Common myeloid progenitor, CD34-positive (primary cell): ENCODE measurements around the gene CCDC78.

Experiments
- CTCF ChIA-PET: fragments of 350-600 bp; sonication (Branson Sonifier 250); formaldehyde crosslinking; loops from one replicate; lab custom pipeline; 2021; ENCODE audit warnings: antibody characterized with exemption; lab: Charles Lee
- POLR2A ChIA-PET: fragments of 350-600 bp; sonication (Branson Sonifier 250); formaldehyde crosslinking; loops from one replicate; lab custom pipeline; 2021; ENCODE audit warnings: antibody characterized with exemption; lab: Charles Lee
- DNase-seq, 3 donors: peaks; one replicate each; pipeline versions ENCODE4 v3.0.0 to v3.0.0-alpha.2; 2013
- H3K27ac ChIP-seq, 2 experiments: 1 replicate in 1 of 2; 2 replicates in 1 of 2; pipeline ENCODE4 v1.7.0; 2013; ENCODE audit warnings: inconsistent platforms in 2 of 2, low read length in 2 of 2, mild to moderate bottlenecking in 2 of 2, low read depth in 1 of 2, moderate library complexity in 1 of 2; ENCODE audit not compliant: severe bottlenecking in 2 of 2, insufficient read depth in 1 of 2, poor library complexity in 1 of 2
- H3K27me3 ChIP-seq, 5 experiments: replicated peaks in 2 of 5; 1 replicate in 3 of 5; 2 replicates in 2 of 5; pipeline versions ENCODE4 v1.6.1 to v1.7.0; 2013; ENCODE audit warnings: low read length in 4 of 5, mild to moderate bottlenecking in 2 of 5, moderate library complexity in 2 of 5, inconsistent platforms in 1 of 5; ENCODE audit not compliant: insufficient read depth in 5 of 5, control insufficient read depth in 4 of 5
- H3K36me3 ChIP-seq, 4 experiments: 1 replicate in 2 of 4; 2 replicates in 2 of 4; pipeline versions ENCODE4 v1.6.1 to v1.7.0; 2013; ENCODE audit warnings: low read length in 3 of 4, control low read depth in 1 of 4, mild to moderate bottlenecking in 1 of 4; ENCODE audit not compliant: control insufficient read depth in 4 of 4, insufficient read depth in 4 of 4
- H3K4me1 ChIP-seq, 4 experiments: 1 replicate in 3 of 4; 2 replicates in 1 of 4; pipeline versions ENCODE4 v1.6.1 to v1.7.1; 2013; ENCODE audit warnings: low read length in 3 of 4, mild to moderate bottlenecking in 3 of 4, control low read depth in 1 of 4, inconsistent platforms in 1 of 4, moderate library complexity in 1 of 4; ENCODE audit not compliant: control insufficient read depth in 4 of 4, insufficient read depth in 4 of 4; ENCODE audit errors: control extremely low read depth in 1 of 4
- H3K4me3 ChIP-seq, 7 experiments: 1 replicate in 4 of 7; 2 replicates in 3 of 7; pipeline versions ENCODE4 v1.5.1 to v1.7.0; 2013; ENCODE audit warnings: mild to moderate bottlenecking in 7 of 7, low read length in 6 of 7, moderate library complexity in 6 of 7, inconsistent platforms in 2 of 7, low read depth in 2 of 7, control low read depth in 1 of 7; ENCODE audit not compliant: insufficient read depth in 4 of 7, control insufficient read depth in 1 of 7; ENCODE audit errors: extremely low read depth in 1 of 7
- H3K9me3 ChIP-seq, 5 experiments: 1 replicate in 4 of 5; 2 replicates in 1 of 5; pipeline versions ENCODE4 v1.6.1 to v1.7.1; 2013; ENCODE audit warnings: low read length in 4 of 5, mild to moderate bottlenecking in 2 of 5, inconsistent platforms in 1 of 5, low read depth in 1 of 5, moderate library complexity in 1 of 5; ENCODE audit not compliant: control insufficient read depth in 4 of 5, insufficient read depth in 2 of 5; ENCODE audit errors: control extremely low read depth in 1 of 5
- WGBS: methylation state at CpG from one replicate; pipeline ENCODE4 v1.1.5; 2013; ENCODE audit not compliant: insufficient coverage; 5-methylcytosine and 5-hydroxymethylcytosine counted together

Gene CCDC78

GRCh38 chr16:702341-702740 is 23.9 kb downstream of the CCDC78 start:
- Histone ChIP-seq H3K27me3 (peaks cover 0 to 96% (median 29%) of the 10 kb centered on the region in 5 experiments), H3K36me3 (no peaks in the 10 kb centered on the region), H3K9me3 (no peaks in the 10 kb centered on the region), H3K4me3 (no peak overlapping the region), H3K27ac (no peak overlapping the region), H3K4me1 (peaks cover 0 to 9% (median 3%) of the 10 kb centered on the region in 4 experiments)
- POLR2A ChIA-PET, result interaction anchor here (0.6 to 0.7 kb wide), 2 partner anchors 12 to 816 kb away, joined by 3 read pairs; partner anchors contain the start of gene WDR24
- whole genome bisulfite sequencing, result 93% methylated on average over 13 of the region's 19 CpGs
- no peak for DNase-seq
- CTCF ChIA-PET, result interaction anchor here (1.0 to 1.8 kb wide), 6 partner anchors 9 to 80 kb away, joined by 3 to 7 read pairs (median 3); no protein-coding TSS in a partner anchor

- peak in 2 of 3 donors; percentile 53 for DNase-seq
- CTCF ChIA-PET, result interaction anchor here (1.4 kb wide), 2 partner anchors 10 to 31 kb away, joined by 3 read pairs; no protein-coding TSS in a partner anchor
- Histone ChIP-seq H3K27me3 (peaks cover 0 to 94% (median 30%) of the 10 kb centered on the region in 5 experiments), H3K9me3 (no peaks in the 10 kb centered on the region), H3K4me3 (no peak overlapping the region), H3K27ac (no peak overlapping the region), H3K36me3 (no peaks in the 10 kb centered on the region), H3K4me1 (peaks cover 0 to 7% (median 3%) of the 10 kb centered on the region in 4 experiments)
- POLR2A ChIA-PET, result no interaction called here
- 6% methylated on average over 62 of the region's 76 CpGs for WGBS
These were observed 25.3 kb downstream of the CCDC78 start for GRCh38 chr16:700684-701584.

DNA sequence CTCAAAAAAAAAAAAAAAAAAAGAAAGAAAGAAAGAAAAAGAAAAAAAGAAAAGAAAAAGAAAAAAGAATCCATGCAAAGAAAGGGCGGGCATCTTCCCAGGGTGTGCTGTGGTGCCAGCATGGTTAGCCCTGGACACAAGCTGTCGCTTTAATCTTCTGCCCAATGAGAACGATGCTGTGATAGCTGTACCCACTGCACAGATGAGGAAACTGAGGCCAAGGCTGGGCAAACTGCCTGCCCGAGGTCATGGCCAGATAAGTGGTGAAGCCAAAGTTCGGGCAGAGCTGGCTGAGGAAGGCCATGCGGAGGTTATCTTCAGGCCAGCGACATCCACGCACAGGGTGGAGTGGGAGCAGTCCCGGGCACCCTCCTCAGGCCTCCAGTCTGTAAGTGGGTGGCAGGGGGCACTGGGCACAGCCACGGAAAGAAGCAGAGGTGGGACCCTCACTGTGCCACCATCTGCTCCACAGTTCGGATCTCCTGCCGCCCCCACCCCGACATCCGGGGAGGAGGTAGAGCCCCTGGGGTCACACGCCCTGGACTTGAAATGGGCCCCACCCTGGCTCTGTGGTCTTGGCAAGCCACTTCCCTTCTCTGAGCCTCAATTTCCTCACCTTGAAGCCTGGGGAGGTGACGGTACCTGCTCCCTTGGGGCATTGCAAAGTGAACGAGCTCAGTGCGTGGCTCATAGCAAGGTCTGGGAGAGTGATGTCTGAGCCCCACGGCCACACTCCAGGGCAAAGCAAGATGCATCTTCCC is 27.2 kb downstream of the CCDC78 start:
- no peak overlapping the region for H3K4me3 ChIP-seq
- POLR2A ChIA-PET, result no interaction called here
- WGBS, result 80% methylated on average over 17 of the region's 19 CpGs
- no peak for DNase-seq
- H3K36me3 ChIP-seq, result no peaks in the 10 kb centered on the region
- CTCF ChIA-PET, result interaction anchor here (1.2 kb wide), 1 partner anchor 13 kb away, joined by 4 read pairs; no protein-coding TSS in a partner anchor
- H3K27me3 ChIP-seq, result peaks cover 0 to 97% (median 26%) of the 10 kb centered on the region in 5 experiments
- no peak overlapping the region for H3K27ac ChIP-seq
- no peaks in the 10 kb centered on the region for H3K9me3 ChIP-seq
- H3K4me1 ChIP-seq, result peaks cover 0 to 20% (median 17%) of the 10 kb centered on the region in 4 experiments

DNA sequence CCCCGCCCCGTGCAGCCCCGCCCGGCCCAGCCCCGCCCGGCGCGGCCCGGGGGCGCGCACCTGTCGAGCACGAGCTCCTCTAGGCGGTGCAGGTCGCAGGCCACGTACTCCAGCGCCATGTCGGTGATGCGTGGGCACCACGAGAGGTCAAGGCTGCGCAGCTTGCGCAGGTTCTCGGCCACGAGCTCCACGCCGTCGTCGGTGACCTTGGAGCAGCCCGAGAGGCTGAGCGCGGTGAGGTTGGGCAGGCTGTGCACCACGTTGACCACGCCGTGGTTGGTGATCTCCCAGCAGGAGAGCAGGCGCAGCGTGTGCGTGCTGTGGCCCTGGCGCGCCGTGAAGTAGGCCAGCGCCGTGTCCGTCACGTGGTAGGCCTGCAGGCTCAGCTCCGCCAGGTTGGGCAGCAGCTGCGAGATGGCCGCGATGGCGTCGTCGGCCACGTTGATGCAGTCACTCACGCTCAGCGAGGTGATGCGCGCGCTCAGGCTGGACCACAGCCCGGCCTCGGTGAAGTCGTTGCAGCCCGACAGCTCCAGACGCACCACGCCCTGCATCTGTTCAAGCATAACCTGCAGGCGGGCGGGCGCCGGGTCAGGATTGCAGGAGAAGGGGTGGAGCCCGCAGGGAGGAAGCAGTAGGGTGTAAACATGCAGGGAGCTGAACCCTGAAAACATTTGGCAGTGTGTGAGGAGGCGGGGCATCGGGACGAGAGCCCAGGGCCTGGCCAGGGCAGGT is 30.7 kb downstream of the CCDC78 start:
- no peak overlapping the region for H3K27ac ChIP-seq
- H3K27me3 ChIP-seq, result peaks cover 3 to 91% (median 15%) of the 10 kb centered on the region in 5 experiments
- no peaks in the 10 kb centered on the region for H3K36me3 ChIP-seq
- H3K9me3 ChIP-seq, result no peaks in the 10 kb centered on the region
- DNase-seq, result peak in 1 of 3 donors; percentile 55
- peak overlapping the region in 4 of 7 experiments; percentile 6 to 61 (median 57) for H3K4me3 ChIP-seq
- ChIA-PET CTCF (interaction anchor here (1.1 to 2.2 kb wide), 3 partner anchors 9 to 15 kb away, joined by 3 to 7 read pairs (median 6); partner anchors contain the start of gene FBXL16), POLR2A (interaction anchor here (0.7 kb wide), 1 partner anchor 15 kb away, joined by 3 read pairs; the partner anchor contains the start of gene STUB1)
- 3% methylated on average over 71 of the region's 71 CpGs for WGBS
- peaks cover 0 to 24% (median 21%) of the 10 kb centered on the region in 4 experiments for H3K4me1 ChIP-seq

DNA sequence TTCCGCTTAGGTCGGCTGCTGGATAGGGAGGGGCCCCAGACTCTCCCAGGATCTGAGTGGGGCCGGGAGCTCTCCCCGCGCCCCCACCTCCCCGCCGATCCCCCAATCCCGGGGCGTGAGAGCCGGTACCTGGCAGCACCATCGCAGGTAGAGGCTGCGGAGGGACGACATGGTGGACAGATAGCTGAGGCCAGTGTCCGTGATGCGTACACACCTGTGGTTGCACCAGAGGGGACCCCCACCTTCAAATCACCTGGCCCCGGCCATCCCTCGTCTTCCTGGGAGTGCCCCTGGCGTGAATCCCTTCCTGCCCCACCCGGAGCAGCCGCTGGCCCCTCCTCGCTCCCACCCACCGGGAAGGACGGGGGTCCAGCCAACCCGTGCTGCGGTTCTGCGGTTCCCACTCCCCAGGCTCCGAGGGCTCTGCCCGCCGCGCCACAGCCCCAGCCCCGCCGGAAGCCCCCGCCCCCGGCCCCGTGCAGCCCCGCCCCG is 31.3 kb downstream of the CCDC78 start:
- Histone ChIP-seq H3K4me1 (peaks cover 0 to 25% (median 21%) of the 10 kb centered on the region in 4 experiments), H3K4me3 (peak overlapping the region in 2 of 7 experiments; percentile 46 to 61), H3K36me3 (no peaks in the 10 kb centered on the region), H3K27me3 (peaks cover 3 to 85% (median 15%) of the 10 kb centered on the region in 5 experiments), H3K27ac (no peak overlapping the region), H3K9me3 (no peaks in the 10 kb centered on the region)
- CTCF ChIA-PET, result interaction anchor here (1.1 to 2.2 kb wide), 2 partner anchors 10 to 16 kb away, joined by 3 to 6 read pairs; partner anchors contain the start of gene FBXL16
- DNase-seq, result no peak
- POLR2A ChIA-PET, result no interaction called here
- 1% methylated on average over 22 of the region's 37 CpGs for WGBS
